Endothelial cell of umbilical vein (primary cell): Measurements from ENCODE around the gene SRPK2. TPM values are rescaled to one million over a fixed set of nuclear protein-coding genes. Genes with fewer than 3 reads are reported as not detected.

Experiments used
- BruUV-seq: library from RNA; stranded (reverse); fragments of 400-500 nt; replicated peaks from 2 replicates; lab custom pipeline; 2021; lab: Mats Ljungman, UMichigan
- CTCF ChIA-PET: fragments of 300-600, 350-600 bp; sonication (Branson Sonifier 250); formaldehyde crosslinking; loops from one replicate; lab custom pipeline; 2021; ENCODE audit warnings: antibody characterized with exemption, inconsistent platforms; lab: Charles Lee
- POLR2A ChIA-PET: fragments of 300-600, 350-600 bp; sonication (Branson Sonifier 250); formaldehyde crosslinking; loops from one replicate; lab custom pipeline; 2021; ENCODE audit warnings: antibody characterized with exemption, inconsistent platforms; lab: Charles Lee
- DNase-seq: peaks from one replicate; pipeline ENCODE4 v3.0.0-alpha.2; 2011; ENCODE audit warnings: low read depth, low spot score
- FAIRE-seq: peaks from 2 replicates; lab custom pipeline; 2011; peaks lifted over from hg19 to GRCh38; lab: Jason Lieb, UNC
- H2AFZ ChIP-seq: 2 replicates; pipeline ENCODE4 v1.6.0; 2012; ENCODE audit warnings: low read depth, low read length, control low read depth, inconsistent platforms
- H3K27ac ChIP-seq: 2 replicates; pipeline ENCODE4 v1.5.1; 2011; ENCODE audit warnings: low read depth, mild to moderate bottlenecking, control low read depth, low read length, moderate library complexity; ENCODE audit not compliant: insufficient read depth
- H3K27me3 ChIP-seq, 2 experiments: 2 replicates each; pipeline versions ENCODE4 v1.6.0 to v1.6.1; 2011; ENCODE audit warnings: low read length in 2 of 2, mixed read lengths in 1 of 2; ENCODE audit not compliant: control insufficient read depth in 2 of 2, insufficient read depth in 2 of 2
- H3K36me3 ChIP-seq, 2 experiments: 2 replicates in 1 of 2; 3 replicates in 1 of 2; pipeline ENCODE4 v1.5.1; 2011; ENCODE audit warnings: low read length in 2 of 2, mild to moderate bottlenecking in 1 of 2, moderate library complexity in 1 of 2; ENCODE audit not compliant: control insufficient read depth in 2 of 2, insufficient read depth in 2 of 2; ENCODE audit errors: extremely low read depth in 1 of 2
- H3K4me1 ChIP-seq: 3 replicates; pipeline ENCODE4 v1.5.1; 2011; ENCODE audit warnings: mild to moderate bottlenecking, low read length; ENCODE audit not compliant: control insufficient read depth, insufficient read depth; ENCODE audit errors: extremely low read depth
- H3K4me2 ChIP-seq: 2 replicates; pipeline ENCODE4 v1.6.1; 2011; ENCODE audit warnings: low read length, control low read depth, mixed read lengths; ENCODE audit not compliant: insufficient read depth
- H3K4me3 ChIP-seq, 3 experiments: fragments of 200-600 bp in 1 of 3; sonication (generic), shearing (Covaris generic) in 1 of 3; replicated peaks in 1 of 3; 2 replicates each; pipeline ENCODE4 v1.5.1; 2011 to 2016; ENCODE audit warnings: control low read depth in 3 of 3, low read length in 3 of 3, mild to moderate bottlenecking in 2 of 3, inconsistent platforms in 1 of 3, low read depth in 1 of 3, moderate library complexity in 1 of 3; ENCODE audit not compliant: insufficient read depth in 1 of 3
- H3K79me2 ChIP-seq: 2 replicates; pipeline ENCODE4 v1.6.0; 2012; ENCODE audit warnings: low read length, inconsistent platforms; ENCODE audit not compliant: control insufficient read depth, insufficient read depth
- H3K9ac ChIP-seq: replicated peaks from 2 replicates; pipeline ENCODE3; 2011; ENCODE audit warnings: low read length, control low read depth; ENCODE audit not compliant: insufficient read depth; ENCODE audit errors: extremely low read depth
- H3K9me1 ChIP-seq: replicated peaks from 3 replicates; pipeline ENCODE4 v1.6.0; 2011; ENCODE audit warnings: mild to moderate bottlenecking, low read length; ENCODE audit not compliant: control insufficient read depth, insufficient read depth; ENCODE audit errors: extremely low read depth
- H3K9me3 ChIP-seq: replicated peaks from 2 replicates; pipeline ENCODE4 v1.5.1; 2012; ENCODE audit warnings: low read length, inconsistent platforms; ENCODE audit not compliant: control insufficient read depth, insufficient read depth
- H4K20me1 ChIP-seq: replicated peaks from 2 replicates; pipeline ENCODE3; 2011; ENCODE audit warnings: mild to moderate bottlenecking, low read length; ENCODE audit not compliant: control insufficient read depth, insufficient read depth; ENCODE audit errors: extremely low read depth
- CTCF ChIP-seq, 2 donors: IDR thresholded peaks; 1 replicate in 1 of 2; 2 replicates in 1 of 2; pipeline ENCODE4 v1.5.1; 2011; ENCODE audit warnings: low read length in 2 of 2, mild to moderate bottlenecking in 2 of 2, moderate library complexity in 2 of 2, control low read depth in 1 of 2, inconsistent platforms in 1 of 2, low read depth in 1 of 2; ENCODE audit not compliant: insufficient read depth in 1 of 2; ENCODE audit errors: extremely low read depth in 1 of 2
- EZH2 ChIP-seq: IDR thresholded peaks from 2 replicates; pipeline ENCODE4 v1.6.1; 2012; ENCODE audit warnings: borderline replicate concordance, low read depth, mild to moderate bottlenecking, moderate library complexity, low read length, inconsistent platforms; ENCODE audit not compliant: severe bottlenecking
- FOS ChIP-seq: IDR thresholded peaks from 2 replicates; pipeline ENCODE4 v1.6.1; 2011; ENCODE audit warnings: mild to moderate bottlenecking, low read length, moderate library complexity, borderline replicate concordance; ENCODE audit not compliant: insufficient read depth
- GATA2 ChIP-seq: IDR thresholded peaks from 2 replicates; pipeline ENCODE4 v1.7.0; 2011; ENCODE audit warnings: low read depth, mild to moderate bottlenecking, moderate library complexity, mixed read lengths, low read length; ENCODE audit not compliant: insufficient read length, insufficient read depth
- JUN ChIP-seq: IDR thresholded peaks from 2 replicates; pipeline ENCODE4 v1.6.1; 2011; ENCODE audit warnings: borderline replicate concordance, low read depth; ENCODE audit not compliant: insufficient read length, insufficient read depth
- MYC ChIP-seq: IDR thresholded peaks from one replicate; pipeline ENCODE4 v1.6.1; 2011; ENCODE audit warnings: mild to moderate bottlenecking, low read depth, low read length
- POLR2A ChIP-seq: IDR thresholded peaks from 2 replicates; pipeline ENCODE4 v1.6.1; 2012; ENCODE audit warnings: low read depth, mild to moderate bottlenecking, control low read depth, low read length
- POLR2AphosphoS5 ChIP-seq: IDR thresholded peaks from 2 replicates; pipeline ENCODE4 v1.6.1; 2012; ENCODE audit warnings: low read depth, mild to moderate bottlenecking, control low read depth, low read length, moderate library complexity; ENCODE audit not compliant: insufficient read depth
- dilution Hi-C: fragments of 300-500 bp; cut with MboI; formaldehyde crosslinking; loops from one replicate; pipeline ENCODE4 v1.15.0; 2019; ENCODE audit warnings: low sequenced_read_pairs; ENCODE audit not compliant: extremely low pct_ligation_motif_present
- intact Hi-C: fragments of 100-400 bp; cut with micrococcal nuclease; formaldehyde crosslinking; loops from one replicate; pipeline ENCODE4 v1.10.0; 2022
- polyA plus RNA-seq, 4 experiments: library from polyadenylated mRNA; depleted of rRNA in 3 of 4; stranded (reverse) in 3 of 4; unstranded in 1 of 4; fragments of >200 nt; gene quantifications; 2 replicates each; pipeline versions ENCODE4 v1.2.1 to v1.2.3, GENCODE V29; 2011 to 2012; ENCODE audit warnings: missing spikeins in 1 of 4
- total RNA-seq: library from RNA; stranded (reverse); gene quantifications from 2 replicates; pipeline ENCODE4 v1.2.3, GENCODE V29; 2021
- TF ChIP-seq, protein P1 (sequence below): IDR thresholded peaks from 2 replicates; pipeline ENCODE4 v1.6.1; 2011; ENCODE audit not compliant: insufficient read depth, insufficient read length

Gene SRPK2
- total and polyA plus RNA-seq, 2 donors (not counting 3 experiments of a cell fraction or from before 2014, with no cell fraction given): 13.4 to 55.2 TPM

DNA sequence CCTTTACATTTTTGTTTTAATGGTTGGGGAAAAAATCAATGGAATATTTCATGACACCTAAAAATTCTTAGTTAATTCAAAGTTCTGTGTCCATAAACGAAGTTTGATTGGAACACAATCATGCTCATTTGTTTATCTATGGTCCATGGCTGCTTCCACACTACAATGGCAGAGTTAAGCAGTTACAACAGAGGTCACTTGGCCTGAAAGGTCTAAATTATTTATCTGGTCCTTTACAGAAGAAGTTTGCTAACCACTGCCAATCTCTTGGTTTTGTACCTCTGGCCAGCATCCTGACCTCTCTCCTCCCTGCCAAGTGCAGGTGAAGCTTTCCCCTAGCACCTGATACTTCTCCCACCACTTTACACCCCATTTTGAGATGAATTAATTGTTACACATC is 61.5 kb downstream of the SRPK2 start:
- Histone ChIP-seq H4K20me1 (peaks cover 17% of the 10 kb centered on the region), H3K9ac (no peak overlapping the region), H3K9me1 (no peaks in the 10 kb centered on the region), H3K79me2 (peaks cover 75% of the 10 kb centered on the region), H3K27ac (no peak overlapping the region), H3K36me3 (no peaks in the 10 kb centered on the region), H3K4me1 (no peaks in the 10 kb centered on the region), H3K4me2 (no peak overlapping the region), H2AFZ (no peak overlapping the region), H3K4me3 (no peak overlapping the region), H3K27me3 (no peaks in the 10 kb centered on the region), H3K9me3 (no peaks in the 10 kb centered on the region)
- dilution Hi-C loops: no loop called here
- FAIRE-seq (no peak), DNase-seq (no peak)
- POLR2A ChIA-PET: no interaction called here
- TF ChIP-seq MYC: no peak
- TF ChIP-seq, protein P1, sequence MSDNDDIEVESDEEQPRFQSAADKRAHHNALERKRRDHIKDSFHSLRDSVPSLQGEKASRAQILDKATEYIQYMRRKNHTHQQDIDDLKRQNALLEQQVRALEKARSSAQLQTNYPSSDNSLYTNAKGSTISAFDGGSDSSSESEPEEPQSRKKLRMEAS: no peak
- CTCF ChIA-PET: interaction anchor here (2.2 kb wide), 1 partner anchor 31 kb away, joined by 6 read pairs; no protein-coding TSS in a partner anchor
- intact Hi-C loops: no loop called here
- BruUV-seq: no TSS peak

DNA sequence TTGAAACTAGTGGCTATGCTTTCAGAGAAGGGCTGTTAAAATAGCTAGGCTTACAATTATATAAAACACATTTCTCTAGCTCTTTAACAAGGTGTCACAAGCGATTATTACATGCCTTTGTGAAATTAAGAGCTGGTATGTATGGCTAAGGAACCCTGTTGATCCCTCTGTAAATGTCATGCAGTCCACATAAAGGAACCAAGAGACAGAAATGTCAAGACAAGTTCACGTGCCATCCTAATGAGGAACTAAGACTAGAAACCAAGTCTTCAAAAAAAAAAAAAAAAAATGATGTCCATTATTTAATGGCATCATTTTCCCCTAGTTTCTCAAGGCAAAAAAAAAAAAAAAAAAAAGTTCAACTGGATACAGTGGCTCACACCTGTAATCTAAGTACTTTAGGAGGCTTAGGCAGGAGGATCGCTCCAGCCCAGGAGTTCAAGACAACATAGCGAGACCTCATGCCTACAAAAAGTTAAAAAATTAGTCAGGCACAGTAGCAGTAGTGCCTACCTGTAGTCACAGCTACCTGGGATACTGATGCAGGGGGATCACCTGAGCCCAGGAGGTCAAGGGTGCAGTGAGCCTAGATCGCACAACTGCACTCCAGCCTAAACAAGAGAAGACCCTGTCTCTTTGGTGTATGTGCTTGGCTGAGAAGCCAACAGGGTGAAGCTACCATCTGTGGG is 63.4 kb downstream of the SRPK2 start:
- no TSS peak for BruUV-seq
- ChIA-PET CTCF (interaction anchor here (1.4 to 2.2 kb wide), 3 partner anchors 9 to 29 kb away, joined by 3 to 6 read pairs (median 4); no protein-coding TSS in a partner anchor), POLR2A (no interaction called here)
- Histone ChIP-seq H3K4me3 (no peak overlapping the region), H3K4me2 (no peak overlapping the region), H3K36me3 (no peaks in the 10 kb centered on the region), H2AFZ (no peak overlapping the region), H3K27ac (no peak overlapping the region), H3K4me1 (no peaks in the 10 kb centered on the region), H3K79me2 (peaks cover 76% of the 10 kb centered on the region), H3K27me3 (no peaks in the 10 kb centered on the region), H3K9ac (no peak overlapping the region), H3K9me1 (no peaks in the 10 kb centered on the region), H4K20me1 (peaks cover 17% of the 10 kb centered on the region), H3K9me3 (no peaks in the 10 kb centered on the region)
- dilution Hi-C loops (no loop called here), intact Hi-C loops (no loop called here)
- TF ChIP-seq JUN: no peak
- TF ChIP-seq EZH2: no peak
- no peak for TF ChIP-seq CTCF (IDR thresholded peaks at IDR 0.05; ENCODE audit: extremely low read depth in 1 of 2, insufficient read depth in 1 of 2, low read depth in 1 of 2, low read length in 2 of 2)
- TF ChIP-seq POLR2AphosphoS5: no peak
- TF ChIP-seq GATA2: no peak
- no peak for TF ChIP-seq MYC
- TF ChIP-seq FOS: no peak
- TF ChIP-seq, protein P1: no peak
- no peak for TF ChIP-seq POLR2A
- FAIRE-seq (no peak), DNase-seq (no peak)
